ENCODE measurements around the gene PDCD1. TPM values are rescaled to one million over a fixed set of nuclear protein-coding genes. Genes with fewer than 3 reads are reported as not detected.
"Not testable (repeated sequence)": the region's sequence is repeated elsewhere in the genome, so short reads cannot be mapped to it uniquely, and the experiment has no call there.

Gene PDCD1
- total RNA-seq, 4 donors from 2014 or later = 1.2 to 2.5 (median 1.5) TPM

GRCh38 chr2:241822264-241822623, 36.5 kb downstream of the PDCD1 start:
- WGBS, 2 donors = 59 to 73% methylated on average over 9 to 10 of the region's 14 CpGs
- Histone ChIP-seq H3K9me3 (peaks cover 0 to 12% (median 6%) of the 10 kb centered on the region in 3 donors), H3K4me1 (peaks cover 0 to 4% (median 0%) of the 10 kb centered on the region in 3 donors), H3K27me3 (peaks cover 0 to 44% (median 0%) of the 10 kb centered on the region in 4 donors), H3K36me3 (no peaks in the 10 kb centered on the region), H3K27ac (no peak overlapping the region), H3K4me3 (no peak overlapping the region)
- TF ChIP-seq CTCF (IDR thresholded peaks at IDR 0.05) = no peak
- no peak for TF ChIP-seq POLR2A (IDR thresholded peaks at IDR 0.05)
- no peak for DNase-seq
- intact Hi-C loops (cut with DNase I) = no loop called here

- TF ChIP-seq POLR2A (IDR thresholded peaks at IDR 0.05) (no peak), CTCF (IDR thresholded peaks at IDR 0.05) (no peak)
- DNase-seq = no peak
- WGBS, 2 donors = 46 to 55% methylated on average over 14 to 16 of the region's 28 CpGs
Measured at GRCh38 chr2:241821460-241822263, 37.0 kb downstream of the PDCD1 start.

GRCh38 chr2:241820625-241821384, 37.9 kb downstream of the PDCD1 start:
- no peak for DNase-seq
- WGBS, 2 donors = 67 to 76% methylated on average over 7 to 17 of the region's 31 CpGs
- Histone ChIP-seq H3K27ac (no peak overlapping the region), H3K9me3 (no peaks in the 10 kb centered on the region), H3K4me1 (peaks cover 0 to 8% (median 0%) of the 10 kb centered on the region in 3 donors), H3K27me3 (peaks cover 0 to 51% (median 0%) of the 10 kb centered on the region in 4 donors), H3K36me3 (no peaks in the 10 kb centered on the region), H3K4me3 (no peak overlapping the region)
- TF ChIP-seq POLR2A (IDR thresholded peaks at IDR 0.05) (no peak), CTCF (IDR thresholded peaks at IDR 0.05) (no peak)
- intact Hi-C loops (cut with DNase I) = no loop called here

More at GRCh38 chr2:241821460-241822263, 37.0 kb downstream of the PDCD1 start:
- intact Hi-C loops (cut with DNase I) = no loop called here
- Histone ChIP-seq H3K4me3 (peak overlapping the region in 1 of 4 donors; percentile 21), H3K9me3 (peaks cover 0 to 6% (median under 1%) of the 10 kb centered on the region in 3 donors), H3K4me1 (peaks cover 0 to 8% (median 0%) of the 10 kb centered on the region in 3 donors), H3K27me3 (peaks cover 0 to 50% (median 0%) of the 10 kb centered on the region in 4 donors), H3K27ac (no peak overlapping the region), H3K36me3 (no peaks in the 10 kb centered on the region)

- DNase-seq; H3K9me3 ChIP-seq; H3K27ac ChIP-seq; H3K36me3 ChIP-seq; H3K4me1 ChIP-seq; H3K4me3 ChIP-seq; intact Hi-C loops (cut with DNase I): not testable (repeated sequence)
- peaks cover 0 to 58% (median 0%) of the 10 kb centered on the region in 4 donors for H3K27me3 ChIP-seq
- WGBS, 2 donors = 81 to 84% methylated on average over 7 to 8 of the region's 27 CpGs
Measured at GRCh38 chr2:241819947-241820624, 38.6 kb downstream of the PDCD1 start.

- H3K27me3 ChIP-seq = peaks cover 0 to 63% (median 0%) of the 10 kb centered on the region in 4 donors
- H3K27ac ChIP-seq = no peak overlapping the region
- DNase-seq = no peak
- TF ChIP-seq POLR2A (IDR thresholded peaks at IDR 0.05) (no peak), CTCF (IDR thresholded peaks at IDR 0.05) (no peak)
- intact Hi-C loops (cut with DNase I) = no loop called here
- H3K4me3 ChIP-seq = no peak overlapping the region
- WGBS, 2 donors = 60 to 76% methylated on average over 5 to 7 of the region's 10 CpGs
- no peaks in the 10 kb centered on the region for H3K36me3 ChIP-seq
- peaks cover 0 to 8% (median 0%) of the 10 kb centered on the region in 3 donors for H3K4me1 ChIP-seq
- no peaks in the 10 kb centered on the region for H3K9me3 ChIP-seq
Measured at GRCh38 chr2:241818943-241819270, 39.8 kb downstream of the PDCD1 start.

All from esophagus squamous epithelium (tissue), 5 donors.